ENCODE measurements around the gene PADI4.

The PADI4 gene

DNA sequence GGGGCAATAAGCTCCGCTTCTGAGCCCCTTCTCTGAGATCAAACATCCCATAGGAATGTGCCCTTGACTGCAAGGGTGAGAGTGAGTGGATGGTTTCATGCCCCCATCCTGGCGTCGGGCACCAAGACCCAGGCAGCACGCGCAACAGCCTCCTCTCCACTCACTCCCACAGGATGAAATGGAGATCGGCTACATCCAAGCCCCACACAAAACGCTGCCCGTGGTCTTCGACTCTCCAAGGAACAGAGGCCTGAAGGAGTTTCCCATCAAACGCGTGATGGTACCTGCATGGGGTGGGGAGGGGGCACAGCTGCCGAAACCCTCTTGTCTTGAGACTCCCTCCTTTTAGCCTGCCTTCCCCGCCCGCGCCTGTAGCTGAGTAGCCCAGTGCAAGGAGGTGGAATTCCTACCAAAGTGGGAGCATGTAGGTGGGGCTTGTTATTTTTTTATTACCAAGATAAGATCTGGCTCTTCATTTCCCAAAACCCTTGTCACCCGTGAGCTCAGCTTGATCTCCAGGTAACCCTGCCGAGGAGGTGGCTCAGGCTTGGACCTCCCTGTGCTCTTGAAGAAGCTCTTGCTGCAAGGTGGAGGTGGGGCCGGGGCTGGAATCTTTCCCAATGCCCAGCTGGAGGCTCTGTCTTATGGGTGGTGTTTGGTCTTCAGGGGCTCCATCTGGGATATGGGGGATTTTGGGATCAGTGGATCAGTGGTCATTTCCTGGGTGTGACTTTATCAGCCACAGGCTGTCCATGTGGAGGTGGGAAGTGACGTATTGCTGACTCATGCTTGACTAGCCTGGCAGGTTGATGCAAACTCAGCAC, 40.0 kb downstream of the PADI4 start:
- Histone ChIP-seq H3K27me3 (no peaks in the 10 kb centered on the region), H3K36me3 (no peaks in the 10 kb centered on the region), H3K9me3 (no peaks in the 10 kb centered on the region), H3K4me3 (ENCODE audit: low read depth, low read length) (no peak overlapping the region), H3K4me1 (no peaks in the 10 kb centered on the region)
- TF ChIP-seq, protein P1, sequence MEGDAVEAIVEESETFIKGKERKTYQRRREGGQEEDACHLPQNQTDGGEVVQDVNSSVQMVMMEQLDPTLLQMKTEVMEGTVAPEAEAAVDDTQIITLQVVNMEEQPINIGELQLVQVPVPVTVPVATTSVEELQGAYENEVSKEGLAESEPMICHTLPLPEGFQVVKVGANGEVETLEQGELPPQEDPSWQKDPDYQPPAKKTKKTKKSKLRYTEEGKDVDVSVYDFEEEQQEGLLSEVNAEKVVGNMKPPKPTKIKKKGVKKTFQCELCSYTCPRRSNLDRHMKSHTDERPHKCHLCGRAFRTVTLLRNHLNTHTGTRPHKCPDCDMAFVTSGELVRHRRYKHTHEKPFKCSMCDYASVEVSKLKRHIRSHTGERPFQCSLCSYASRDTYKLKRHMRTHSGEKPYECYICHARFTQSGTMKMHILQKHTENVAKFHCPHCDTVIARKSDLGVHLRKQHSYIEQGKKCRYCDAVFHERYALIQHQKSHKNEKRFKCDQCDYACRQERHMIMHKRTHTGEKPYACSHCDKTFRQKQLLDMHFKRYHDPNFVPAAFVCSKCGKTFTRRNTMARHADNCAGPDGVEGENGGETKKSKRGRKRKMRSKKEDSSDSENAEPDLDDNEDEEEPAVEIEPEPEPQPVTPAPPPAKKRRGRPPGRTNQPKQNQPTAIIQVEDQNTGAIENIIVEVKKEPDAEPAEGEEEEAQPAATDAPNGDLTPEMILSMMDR (IDR thresholded peaks at IDR 0.05; ENCODE audit: low read depth, low read length), result no peak
- DNase-seq, result no peak

DNA sequence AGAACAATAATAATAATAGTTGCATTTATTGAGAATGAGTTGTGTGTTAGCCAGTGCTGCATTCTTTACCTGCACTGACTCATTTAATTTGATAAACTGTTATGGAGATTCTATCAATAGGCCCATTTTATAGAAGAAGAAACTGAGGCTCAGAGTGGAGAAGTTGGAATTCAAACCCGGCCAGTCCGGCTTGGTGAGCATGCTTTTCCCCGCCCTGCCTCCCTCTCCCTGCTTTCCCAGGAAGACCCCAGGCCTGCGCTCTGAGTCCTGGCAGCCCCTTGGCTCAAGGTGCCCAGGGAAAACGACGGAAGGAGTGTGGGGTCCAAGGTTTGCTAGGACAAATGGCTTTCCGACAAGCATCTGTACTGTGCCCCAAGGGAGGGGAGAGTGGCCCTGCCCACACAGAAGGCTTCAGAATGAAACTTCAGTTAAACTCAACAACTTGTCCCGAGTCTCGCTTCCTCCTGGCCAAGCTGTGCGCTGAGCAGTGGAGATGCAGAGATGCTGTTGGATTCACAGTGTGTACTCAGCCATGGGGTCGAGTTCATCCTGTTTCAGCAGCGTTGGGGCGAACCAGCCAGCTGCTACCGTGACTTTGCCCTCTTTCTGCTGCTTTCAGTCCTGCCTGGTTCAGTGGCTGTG, 40.7 kb downstream of the PADI4 start:
- DNase-seq, result no peak

DNA sequence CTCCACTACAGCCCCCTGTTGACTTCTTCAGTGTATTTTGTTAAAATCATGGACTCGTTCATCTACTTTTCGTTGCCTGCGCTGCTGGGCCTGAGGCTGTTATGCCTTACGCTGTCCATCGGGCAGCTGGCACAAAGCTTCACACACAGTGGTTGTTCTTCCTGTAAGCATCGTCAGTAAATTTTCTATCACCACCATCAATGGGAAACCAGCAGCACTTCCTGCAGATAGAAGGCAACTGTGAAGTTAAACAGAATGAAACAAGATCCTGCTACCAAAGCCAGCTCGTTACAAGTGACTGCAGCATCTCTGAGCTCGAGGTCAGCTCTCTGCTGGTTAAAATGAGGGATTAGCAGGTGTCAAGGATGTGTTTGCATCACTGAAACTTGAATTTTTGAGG, 42.1 kb downstream of the PADI4 start:
- TF ChIP-seq, protein P1 (IDR thresholded peaks at IDR 0.05; ENCODE audit: low read depth, low read length), result no peak
- no peak for DNase-seq
- H3K36me3 ChIP-seq, result no peaks in the 10 kb centered on the region
- no peaks in the 10 kb centered on the region for H3K4me1 ChIP-seq
- H3K4me3 ChIP-seq (ENCODE audit: low read depth, low read length), result no peak overlapping the region
- no peaks in the 10 kb centered on the region for H3K27me3 ChIP-seq
- H3K9me3 ChIP-seq, result no peaks in the 10 kb centered on the region

More for the DNA sequence above, 40.7 kb downstream of the PADI4 start:
- TF ChIP-seq, protein P1 (IDR thresholded peaks at IDR 0.05; ENCODE audit: low read depth, low read length), result no peak
- Histone ChIP-seq H3K4me1 (no peaks in the 10 kb centered on the region), H3K4me3 (ENCODE audit: low read depth, low read length) (no peak overlapping the region), H3K9me3 (no peaks in the 10 kb centered on the region), H3K27me3 (no peaks in the 10 kb centered on the region), H3K36me3 (no peaks in the 10 kb centered on the region)

DNA sequence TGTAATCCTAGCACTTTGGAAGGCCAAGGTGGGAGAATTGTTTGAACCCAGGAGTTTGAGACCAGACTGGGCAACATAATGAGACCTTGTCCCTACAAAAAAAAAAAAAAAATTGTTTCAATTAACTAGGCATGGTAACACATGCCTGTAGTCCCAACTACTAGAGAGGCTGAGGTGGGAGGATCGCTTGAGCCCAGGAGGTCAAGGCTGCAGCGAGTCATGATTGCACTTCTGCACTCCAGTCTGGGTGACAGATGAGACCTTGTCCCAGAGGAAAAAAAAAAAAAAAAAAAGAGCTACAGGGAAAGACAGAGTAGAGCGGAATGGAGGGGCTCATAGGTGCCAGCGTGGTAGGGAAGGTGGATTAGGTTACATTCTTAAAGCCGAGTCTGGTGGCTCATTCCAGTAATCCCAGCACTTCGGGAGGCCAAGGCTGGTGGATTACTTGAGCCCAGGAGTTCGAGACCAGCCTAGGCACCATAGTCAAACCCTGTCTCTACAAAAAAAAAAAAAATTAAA, 43.0 kb downstream of the PADI4 start:
- Histone ChIP-seq H3K4me1 (no peaks in the 10 kb centered on the region), H3K9me3 (no peaks in the 10 kb centered on the region), H3K36me3 (no peaks in the 10 kb centered on the region), H3K27me3 (no peaks in the 10 kb centered on the region), H3K4me3 (ENCODE audit: low read depth, low read length) (no peak overlapping the region)
- TF ChIP-seq, protein P1 (IDR thresholded peaks at IDR 0.05; ENCODE audit: low read depth, low read length), result no peak
- no peak for DNase-seq

DNA sequence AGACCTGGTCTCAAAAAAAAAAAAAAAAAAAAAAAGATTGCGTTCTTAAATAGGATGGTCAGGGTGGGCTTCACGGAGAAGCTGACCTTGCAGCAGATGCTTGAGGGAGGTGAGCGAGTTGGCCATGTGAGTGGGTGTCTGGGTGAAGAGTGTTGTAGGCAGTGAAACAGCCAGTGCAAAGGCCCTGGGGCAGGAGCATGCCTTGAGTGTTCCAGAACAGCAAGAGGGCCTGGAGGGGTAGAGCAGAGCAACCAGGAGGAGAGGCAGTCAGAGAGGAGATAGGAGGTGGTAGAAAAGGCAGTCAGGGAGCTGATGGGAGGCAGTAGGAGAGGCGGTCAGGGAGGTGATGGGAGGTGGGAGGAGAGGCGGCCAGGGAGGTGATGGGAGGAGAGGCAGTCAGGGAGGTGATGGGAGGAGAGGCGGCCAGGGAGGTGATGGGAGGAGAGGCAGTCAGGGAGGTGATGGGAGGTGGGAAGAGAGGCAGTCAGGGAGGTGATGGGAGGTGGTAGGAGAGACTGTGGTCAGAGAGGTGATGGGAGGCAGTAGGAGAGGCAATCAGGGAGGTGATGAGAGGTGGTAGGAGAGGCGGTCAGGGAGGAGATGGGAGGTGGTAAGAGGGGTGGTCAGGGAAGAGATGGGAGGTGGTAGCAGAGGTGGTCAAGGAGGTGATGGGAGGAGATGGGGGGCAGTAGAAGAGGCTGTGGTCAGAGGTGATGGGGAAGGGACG, 43.8 kb downstream of the PADI4 start:
- no peaks in the 10 kb centered on the region for H3K27me3 ChIP-seq
- H3K4me1 ChIP-seq, result no peaks in the 10 kb centered on the region
- no peaks in the 10 kb centered on the region for H3K9me3 ChIP-seq
- TF ChIP-seq, protein P1 (IDR thresholded peaks at IDR 0.05; ENCODE audit: low read depth, low read length), result no peak
- no peaks in the 10 kb centered on the region for H3K36me3 ChIP-seq
- DNase-seq, result no peak
- H3K4me3 ChIP-seq (ENCODE audit: low read depth, low read length), result no peak overlapping the region
